ENCODE results near the gene PRSS57.
A peak's percentile ranks its signal among the peaks of the same experiment; 100 is the strongest.

Gene PRSS57

DNA sequence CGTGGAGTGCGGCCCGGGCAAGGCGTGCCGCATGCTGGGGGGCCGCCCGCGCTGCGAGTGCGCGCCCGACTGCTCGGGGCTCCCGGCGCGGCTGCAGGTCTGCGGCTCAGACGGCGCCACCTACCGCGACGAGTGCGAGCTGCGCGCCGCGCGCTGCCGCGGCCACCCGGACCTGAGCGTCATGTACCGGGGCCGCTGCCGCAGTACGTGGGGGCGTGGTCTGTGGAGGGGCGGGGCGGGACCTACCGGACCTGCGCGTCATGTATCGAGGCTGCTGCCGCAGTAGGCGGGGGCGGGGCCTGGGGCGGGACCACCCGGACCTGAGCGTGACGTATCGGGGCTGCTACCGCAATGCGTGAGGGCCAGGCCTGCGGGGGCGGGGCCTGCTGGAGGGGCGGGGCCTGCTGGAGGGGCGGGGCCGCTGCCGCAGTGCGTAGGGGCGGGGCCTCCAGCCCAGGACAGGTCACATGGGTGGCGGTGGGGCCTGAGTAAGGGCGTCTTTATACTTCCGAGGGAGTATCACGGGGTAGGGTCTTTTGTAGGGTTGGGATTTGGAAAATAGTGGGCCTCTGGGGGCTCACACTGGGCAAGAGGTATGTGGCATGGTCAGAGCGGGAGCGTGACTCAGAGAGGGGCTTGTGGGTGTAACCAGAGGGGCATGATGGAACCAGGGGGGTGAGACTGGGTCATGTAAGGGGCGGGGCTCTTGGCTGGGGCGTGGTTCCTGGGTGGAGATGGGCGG, 14.8 kb downstream of the PRSS57 start:
- Histone ChIP-seq H3K27ac (ENCODE audit: low read depth, low read length) (peak overlapping the region; percentile 56), H3K36me3 (ENCODE audit: control insufficient read depth, low read length) (no peaks in the 10 kb centered on the region), H4K20me1 (ENCODE audit: control insufficient read depth, insufficient read depth, low read depth, low read length) (no peaks in the 10 kb centered on the region; the same call in 1 of the 2 replicates), H3K79me2 (ENCODE audit: control insufficient read depth, low read length) (peaks cover 5% of the 10 kb centered on the region; the same call in 1 of the 2 replicates), H3K9me2 (replicated peaks; ENCODE audit: control insufficient read depth, low read length) (no peaks in the 10 kb centered on the region), H3K4me3 (ENCODE audit: low read length) (peak overlapping the region; percentile 91), H3K9me3 (ENCODE audit: control insufficient read depth, insufficient read depth, low read length) (no peaks in the 10 kb centered on the region), H3K4me2 (ENCODE audit: low read length) (peak overlapping the region; percentile 91), H3F3A (ENCODE audit: control insufficient read depth, insufficient read depth) (0 out of 2 replicates have a peak, but pooled peaks cover 4% of the 10 kb centered on the region), H3K27me3 (ENCODE audit: control insufficient read depth, low read length) (peaks cover 4% of the 10 kb centered on the region), H3K4me1 (ENCODE audit: control insufficient read depth, low read length) (peaks cover 17% of the 10 kb centered on the region)
- TF ChIP-seq EZH2phosphoT487 (IDR thresholded peaks at IDR 0.05; ENCODE audit: borderline replicate concordance, low read length) (no peak), CTCF (IDR thresholded peaks at IDR 0.05; ENCODE audit: low read depth, low read length, poor library complexity, severe bottlenecking) (peak; percentile 56)

- Histone ChIP-seq H3K27ac (ENCODE audit: low read depth, low read length) (peak overlapping the region; percentile 54), H3F3A (ENCODE audit: control insufficient read depth, insufficient read depth) (0 out of 2 replicates have a peak, but pooled peaks cover 4% of the 10 kb centered on the region), H3K36me3 (ENCODE audit: control insufficient read depth, low read length) (no peaks in the 10 kb centered on the region), H4K20me1 (ENCODE audit: control insufficient read depth, insufficient read depth, low read depth, low read length) (no peaks in the 10 kb centered on the region; the same call in 1 of the 2 replicates), H3K9me2 (replicated peaks; ENCODE audit: control insufficient read depth, low read length) (no peaks in the 10 kb centered on the region), H3K9me3 (ENCODE audit: control insufficient read depth, insufficient read depth, low read length) (no peaks in the 10 kb centered on the region), H3K27me3 (ENCODE audit: control insufficient read depth, low read length) (peaks cover 12% of the 10 kb centered on the region), H3K4me1 (ENCODE audit: control insufficient read depth, low read length) (peaks cover 17% of the 10 kb centered on the region), H3K79me2 (ENCODE audit: control insufficient read depth, low read length) (peaks cover 5% of the 10 kb centered on the region; the same call in 1 of the 2 replicates), H3K4me2 (ENCODE audit: low read length) (peak overlapping the region; percentile 91), H3K4me3 (ENCODE audit: low read length) (peak overlapping the region; percentile 91)
- TF ChIP-seq EZH2phosphoT487 (IDR thresholded peaks at IDR 0.05; ENCODE audit: borderline replicate concordance, low read length) (no peak), CTCF (IDR thresholded peaks at IDR 0.05; ENCODE audit: low read depth, low read length, poor library complexity, severe bottlenecking) (no peak)
Measured at GRCh38 chr19:679418-680286, 15.6 kb downstream of the PRSS57 start.

DNA sequence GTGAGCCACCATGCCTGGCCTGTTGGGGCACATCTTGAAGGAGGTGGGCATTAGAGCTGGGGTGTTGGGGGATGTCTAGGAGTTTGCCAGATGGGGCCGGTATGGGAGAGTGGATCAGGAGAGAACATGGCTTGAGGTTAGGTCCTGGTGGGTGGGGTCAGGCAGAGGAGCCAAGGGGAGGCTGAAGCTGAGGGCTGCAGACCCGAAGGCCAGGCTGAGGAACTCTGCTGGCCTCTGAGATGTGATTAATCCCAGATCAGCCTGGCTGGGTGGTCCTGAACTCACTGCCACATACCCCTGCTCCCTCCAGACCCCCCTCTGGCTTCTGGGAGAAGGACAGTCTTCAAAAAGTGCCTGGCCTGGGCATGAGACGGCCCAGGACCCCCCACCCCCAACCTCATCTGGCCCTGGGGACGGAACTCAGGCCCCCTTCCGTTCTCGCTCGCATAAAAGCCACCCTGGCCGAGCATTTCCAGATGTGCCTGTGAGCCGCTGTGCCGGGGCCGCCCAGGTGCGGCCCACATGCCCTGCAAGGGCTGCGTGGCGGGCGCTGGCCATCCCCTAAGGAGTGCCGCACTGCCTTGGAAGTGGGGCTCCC, 16.4 kb downstream of the PRSS57 start:
- peaks cover 17% of the 10 kb centered on the region for H3K4me1 ChIP-seq (ENCODE audit: control insufficient read depth, low read length)
- no peak for TF ChIP-seq EZH2phosphoT487 (IDR thresholded peaks at IDR 0.05; ENCODE audit: borderline replicate concordance, low read length)
- no peak for TF ChIP-seq CTCF (IDR thresholded peaks at IDR 0.05; ENCODE audit: low read depth, low read length, poor library complexity, severe bottlenecking)
- no peaks in the 10 kb centered on the region for H3K9me3 ChIP-seq (ENCODE audit: control insufficient read depth, insufficient read depth, low read length)
- no peaks in the 10 kb centered on the region for H3K9me2 ChIP-seq (replicated peaks; ENCODE audit: control insufficient read depth, low read length)
- H3K4me2 ChIP-seq (ENCODE audit: low read length) = peak overlapping the region; percentile 91
- 0 out of 2 replicates have a peak, but pooled peaks cover 4% of the 10 kb centered on the region for H3F3A ChIP-seq (ENCODE audit: control insufficient read depth, insufficient read depth)
- peaks cover 5% of the 10 kb centered on the region; the same call in 1 of the 2 replicates for H3K79me2 ChIP-seq (ENCODE audit: control insufficient read depth, low read length)
- peak overlapping the region; percentile 91 for H3K4me3 ChIP-seq (ENCODE audit: low read length)
- H3K27ac ChIP-seq (ENCODE audit: low read depth, low read length) = no peak overlapping the region
- no peaks in the 10 kb centered on the region; the same call in 1 of the 2 replicates for H4K20me1 ChIP-seq (ENCODE audit: control insufficient read depth, insufficient read depth, low read depth, low read length)
- no peaks in the 10 kb centered on the region for H3K36me3 ChIP-seq (ENCODE audit: control insufficient read depth, low read length)
- H3K27me3 ChIP-seq (ENCODE audit: control insufficient read depth, low read length) = peaks cover 14% of the 10 kb centered on the region
